MCF 10A (cell line): ENCODE measurements around the gene RNU6-9. TPM values are rescaled to one million over a fixed set of nuclear protein-coding genes. Genes with fewer than 3 reads are reported as not detected.

Experiments
- BruUV-seq: library from RNA; stranded (reverse); fragments of 400-500 nt; replicated peaks from 2 replicates; lab custom pipeline; 2021; lab: Mats Ljungman, UMichigan
- CTCF ChIA-PET: fragments of 300-600 bp; sonication (Branson Sonifier 250); formaldehyde crosslinking; extraction: SDS; loops from one replicate; lab custom pipeline; 2021; ENCODE audit warnings: antibody characterized with exemption, inconsistent platforms; lab: Yijun Ruan, JAX
- POLR2A ChIA-PET: fragments of 300-600, 350-650 bp; sonication (Branson Sonifier 250); formaldehyde crosslinking; extraction: SDS; loops from one replicate; lab custom pipeline; 2020; ENCODE audit warnings: antibody characterized with exemption, inconsistent platforms; lab: Yijun Ruan, JAX
- DNase-seq: peaks from one replicate; pipeline ENCODE4 v3.0.0-alpha.2; 2018; ENCODE audit not compliant: unreplicated experiment
- H3K27ac Mint-ChIP-seq: one replicate; pipeline ENCODE4 v1.8.0; 2022; ENCODE audit warnings: mild to moderate bottlenecking, low read depth, mixed read lengths; ENCODE audit not compliant: unreplicated experiment
- H3K27me3 Mint-ChIP-seq: one replicate; pipeline ENCODE4 v1.8.0; 2022; ENCODE audit warnings: mixed read lengths; ENCODE audit not compliant: insufficient read depth, unreplicated experiment
- H3K36me3 Mint-ChIP-seq: one replicate; pipeline ENCODE4 v1.8.0; 2022; ENCODE audit warnings: mild to moderate bottlenecking, moderate library complexity, mixed read lengths; ENCODE audit not compliant: insufficient read depth, unreplicated experiment
- H3K4me1 Mint-ChIP-seq: one replicate; pipeline ENCODE4 v1.8.0; 2022; ENCODE audit warnings: mixed read lengths; ENCODE audit not compliant: insufficient read depth, unreplicated experiment
- H3K4me3 Mint-ChIP-seq: one replicate; pipeline ENCODE4 v1.8.0; 2022; ENCODE audit warnings: mild to moderate bottlenecking, moderate library complexity, mixed read lengths; ENCODE audit not compliant: unreplicated experiment
- H3K9me3 Mint-ChIP-seq: one replicate; pipeline ENCODE4 v1.8.0; 2022; ENCODE audit warnings: mixed read lengths; ENCODE audit not compliant: unreplicated experiment
- intact Hi-C: fragments of 100-400 bp; cut with micrococcal nuclease; formaldehyde crosslinking; loops from 2 replicates; pipeline ENCODE4 v1.14.1; 2022
- total RNA-seq: library from RNA; stranded (reverse); gene quantifications from 2 replicates; pipeline ENCODE4 v1.2.3, GENCODE V29; 2022
- TF ChIP-seq, protein P1 (sequence below): fragments of 200-600 bp; IDR thresholded peaks from one replicate; pipeline ENCODE4 v1.8.0; 2022; ENCODE audit warnings: antibody characterized with exemption, mild to moderate bottlenecking; ENCODE audit not compliant: unreplicated experiment

Gene RNU6-9
- total RNA-seq, 1 experiment from 2014 or later, result not detected

DNA sequence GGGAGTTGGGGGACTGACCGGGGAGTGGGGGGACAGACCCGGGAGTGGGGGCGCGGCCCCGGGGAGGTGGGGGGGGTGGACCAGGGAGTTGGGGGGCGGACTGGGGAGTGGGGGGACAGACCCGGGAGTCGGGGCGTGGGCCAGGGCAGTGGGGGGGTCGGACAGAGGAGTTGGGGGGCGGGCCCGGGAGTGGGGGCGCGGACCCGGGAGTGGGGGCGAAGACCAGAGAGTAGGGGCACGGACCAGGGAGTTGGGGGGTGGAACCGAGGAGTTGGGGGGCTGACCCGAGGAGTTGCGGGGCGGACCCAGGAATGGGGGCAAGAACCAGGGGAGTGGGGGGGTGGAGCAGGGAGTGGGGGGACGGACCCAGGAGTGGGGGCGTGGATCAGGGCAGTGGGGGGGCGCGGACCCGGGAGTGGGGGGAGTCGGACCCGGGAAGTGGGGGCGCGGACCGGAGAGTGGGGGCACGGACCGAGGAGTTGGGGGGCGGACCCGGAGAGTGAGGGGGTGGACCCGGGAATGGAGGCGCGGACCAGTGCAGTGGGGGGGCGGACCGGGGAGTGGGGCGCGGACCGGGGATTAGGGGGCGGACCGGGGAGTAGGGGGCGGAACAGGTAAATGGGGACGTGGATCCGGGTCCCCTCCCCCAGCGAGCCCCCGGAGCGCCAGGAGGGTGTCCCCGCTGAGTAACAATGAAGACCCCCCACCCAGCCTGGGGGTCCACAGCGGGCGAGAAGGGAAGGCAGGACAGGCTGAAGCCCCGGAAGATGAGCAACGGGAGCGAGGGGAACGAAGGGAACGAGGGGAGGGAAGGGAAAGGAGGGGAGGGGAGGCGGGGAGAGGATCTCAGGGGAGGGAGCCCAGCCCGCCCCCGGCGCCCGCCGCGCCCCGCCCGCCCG, 19.1 kb downstream of the RNU6-9 start:
- H3K27ac Mint-ChIP-seq, result peak overlapping the region; percentile 85
- peaks cover 9% of the 10 kb centered on the region for H3K4me1 Mint-ChIP-seq
- intact Hi-C loops, result loop anchor here (5.0 kb wide), 1 partner anchor 40 kb away; no protein-coding TSS in a partner anchor
- CTCF ChIA-PET, result no interaction called here
- DNase-seq, result peak; percentile 45
- no peaks in the 10 kb centered on the region for H3K27me3 Mint-ChIP-seq
- peak overlapping the region; percentile 71 for H3K4me3 Mint-ChIP-seq
- no peaks in the 10 kb centered on the region for H3K9me3 Mint-ChIP-seq
- POLR2A ChIA-PET, result interaction anchor here (0.6 to 1.2 kb wide), 3 partner anchors 19 to 76 kb away, joined by 3 read pairs; partner anchors contain the start of genes MED16 and RNU6-9
- no TSS peak for BruUV-seq
- TF ChIP-seq, protein P1, sequence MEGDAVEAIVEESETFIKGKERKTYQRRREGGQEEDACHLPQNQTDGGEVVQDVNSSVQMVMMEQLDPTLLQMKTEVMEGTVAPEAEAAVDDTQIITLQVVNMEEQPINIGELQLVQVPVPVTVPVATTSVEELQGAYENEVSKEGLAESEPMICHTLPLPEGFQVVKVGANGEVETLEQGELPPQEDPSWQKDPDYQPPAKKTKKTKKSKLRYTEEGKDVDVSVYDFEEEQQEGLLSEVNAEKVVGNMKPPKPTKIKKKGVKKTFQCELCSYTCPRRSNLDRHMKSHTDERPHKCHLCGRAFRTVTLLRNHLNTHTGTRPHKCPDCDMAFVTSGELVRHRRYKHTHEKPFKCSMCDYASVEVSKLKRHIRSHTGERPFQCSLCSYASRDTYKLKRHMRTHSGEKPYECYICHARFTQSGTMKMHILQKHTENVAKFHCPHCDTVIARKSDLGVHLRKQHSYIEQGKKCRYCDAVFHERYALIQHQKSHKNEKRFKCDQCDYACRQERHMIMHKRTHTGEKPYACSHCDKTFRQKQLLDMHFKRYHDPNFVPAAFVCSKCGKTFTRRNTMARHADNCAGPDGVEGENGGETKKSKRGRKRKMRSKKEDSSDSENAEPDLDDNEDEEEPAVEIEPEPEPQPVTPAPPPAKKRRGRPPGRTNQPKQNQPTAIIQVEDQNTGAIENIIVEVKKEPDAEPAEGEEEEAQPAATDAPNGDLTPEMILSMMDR, result no peak
- H3K36me3 Mint-ChIP-seq, result peaks cover 15% of the 10 kb centered on the region

- peak; percentile 50 for DNase-seq
- POLR2A ChIA-PET, result interaction anchor here (0.6 to 1.3 kb wide), 4 partner anchors 20 to 114 kb away, joined by 3 to 5 read pairs (median 3); partner anchors contain the start of genes MED16 and RNU6-9
- H3K4me1 Mint-ChIP-seq, result peaks cover 9% of the 10 kb centered on the region
- peak within 1 kb of the TSS; percentile 85 for H3K27ac Mint-ChIP-seq
- peak within 1 kb of the TSS; percentile 71 for H3K4me3 Mint-ChIP-seq
- CTCF ChIA-PET, result interaction anchor here (0.7 to 1.3 kb wide), 2 partner anchors 73 to 113 kb away, joined by 3 to 6 read pairs; no protein-coding TSS in a partner anchor
- peaks cover 15% of the 10 kb centered on the region for H3K36me3 Mint-ChIP-seq
- no peaks in the 10 kb centered on the region for H3K9me3 Mint-ChIP-seq
- intact Hi-C loops, result loop anchor here (5.0 kb wide), 1 partner anchor 41 kb away; no protein-coding TSS in a partner anchor
- no TSS peak for BruUV-seq
- TF ChIP-seq, protein P1, result no peak
- no peaks in the 10 kb centered on the region for H3K27me3 Mint-ChIP-seq
Measured at GRCh38 chr19:913080-913748, 19.9 kb downstream of the RNU6-9 start, which contains the start of gene R3HDM4. TSS of gene R3HDM4 (minus strand) at chr19:913219. CDS start at chr19:913157, 62 bp downstream.

DNA sequence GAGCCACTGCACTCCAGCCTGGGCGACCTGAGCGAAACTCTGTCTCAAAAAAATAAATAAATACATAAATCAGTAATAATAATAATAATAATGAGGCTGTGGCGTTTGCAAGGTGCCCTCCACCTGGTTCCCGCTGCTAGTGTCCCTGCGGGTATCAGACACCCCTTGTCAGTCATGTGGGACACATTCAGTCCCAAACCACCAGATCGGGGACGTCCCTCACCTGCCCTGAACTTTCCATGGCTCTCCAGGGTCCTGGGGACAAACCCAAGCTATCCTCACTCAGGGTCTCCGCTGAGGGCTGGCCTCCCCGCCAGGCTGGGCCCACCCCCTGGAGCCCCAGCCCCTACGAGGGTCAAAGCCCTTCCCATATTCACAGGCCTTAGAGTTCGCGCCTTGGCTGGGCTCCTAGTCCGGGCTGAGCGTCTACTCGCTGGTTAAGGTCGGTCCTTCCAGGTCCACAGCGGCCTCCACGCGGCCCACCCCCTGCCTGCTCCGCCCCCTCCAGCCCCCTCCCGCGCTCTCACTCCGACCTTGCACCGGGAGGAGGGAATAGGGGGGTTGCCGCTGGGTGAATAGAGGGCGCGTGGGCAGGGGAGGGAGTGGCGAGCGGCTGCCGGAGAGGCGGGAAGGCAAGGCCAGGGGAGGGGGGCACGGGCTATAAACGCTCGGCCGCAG, 23.5 kb downstream of the RNU6-9 start:
- intact Hi-C loops, result loop anchor here (1.0 kb wide), 1 partner anchor 33 kb away; no protein-coding TSS in a partner anchor
- Mint-ChIP-seq H3K36me3 (no peaks in the 10 kb centered on the region), H3K4me1 (no peaks in the 10 kb centered on the region), H3K27ac (no peak overlapping the region), H3K4me3 (no peak overlapping the region), H3K9me3 (no peaks in the 10 kb centered on the region), H3K27me3 (no peaks in the 10 kb centered on the region)
- ChIA-PET CTCF (no interaction called here), POLR2A (no interaction called here)
- no TSS peak for BruUV-seq
- TF ChIP-seq, protein P1, result no peak
- no peak for DNase-seq
